CD4-positive, alpha-beta T cell (primary cell): ENCODE data around the gene ZNF385B. TPM values are rescaled to one million over a fixed set of nuclear protein-coding genes. Genes with fewer than 3 reads are reported as not detected.
"Not testable (repeated sequence)": the region's sequence is repeated elsewhere in the genome, so short reads cannot be mapped to it uniquely, and the experiment has no call there.

Experiments used
- ATAC-seq: fragments of 200-7000 bp; cut with Tn5 transposase; one replicate; pipeline ENCODE4 v1.10.0; 2022; ENCODE audit warnings: mild to moderate bottlenecking; ENCODE audit not compliant: poor library complexity
- CTCF ChIA-PET: fragments of 350-600 bp; sonication (Branson Sonifier 250); formaldehyde crosslinking; loops from one replicate; lab custom pipeline; 2021; ENCODE audit warnings: antibody characterized with exemption, inconsistent platforms; lab: Charles Lee
- POLR2A ChIA-PET: fragments of 350-600 bp; sonication (Branson Sonifier 250); formaldehyde crosslinking; loops from one replicate; lab custom pipeline; 2021; ENCODE audit warnings: antibody characterized with exemption, inconsistent platforms; lab: Charles Lee
- DNase-seq, 14 experiments: peaks; one replicate each; pipeline ENCODE4 v3.0.0-alpha.2; 2013 to 2020; ENCODE audit warnings: mixed read lengths in 2 of 14
- H3K27ac ChIP-seq, 2 donors: one replicate each; pipeline versions ENCODE4 v1.5.1 to v1.7.0; 2013; ENCODE audit warnings: low read length in 2 of 2, low read depth in 1 of 2, mild to moderate bottlenecking in 1 of 2
- H3K27me3 ChIP-seq, 2 experiments: 1 replicate in 1 of 2; 2 replicates in 1 of 2; pipeline versions ENCODE4 v1.6.1 to v1.7.0; 2013; ENCODE audit warnings: low read length in 2 of 2, control low read depth in 1 of 2, mild to moderate bottlenecking in 1 of 2, moderate library complexity in 1 of 2; ENCODE audit not compliant: insufficient read depth in 2 of 2, control insufficient read depth in 1 of 2
- H3K36me3 ChIP-seq: one replicate; pipeline ENCODE4 v1.6.1; 2013; ENCODE audit warnings: low read length, control low read depth; ENCODE audit not compliant: insufficient read depth
- H3K4me1 ChIP-seq: one replicate; pipeline ENCODE4 v1.6.1; 2013; ENCODE audit warnings: low read length, control low read depth; ENCODE audit not compliant: insufficient read depth
- H3K4me3 ChIP-seq: one replicate; pipeline ENCODE4 v1.5.1; 2013; ENCODE audit warnings: mild to moderate bottlenecking, low read length, moderate library complexity
- H3K9me3 ChIP-seq, 2 experiments: 1 replicate in 1 of 2; 2 replicates in 1 of 2; pipeline versions ENCODE4 v1.6.1 to v1.7.0; 2013; ENCODE audit warnings: low read length in 2 of 2, mild to moderate bottlenecking in 2 of 2, control low read depth in 1 of 2, moderate library complexity in 1 of 2; ENCODE audit not compliant: control insufficient read depth in 1 of 2, insufficient read depth in 1 of 2
- H3K27ac Mint-ChIP-seq: one replicate; pipeline ENCODE4 v1.8.0; 2020; ENCODE audit warnings: mixed read lengths
- H3K27me3 Mint-ChIP-seq: one replicate; pipeline ENCODE4 v1.8.0; 2021; ENCODE audit warnings: mixed read lengths
- H3K36me3 Mint-ChIP-seq: one replicate; pipeline ENCODE4 v1.8.0; 2021; ENCODE audit warnings: low read depth, mixed read lengths
- H3K4me1 Mint-ChIP-seq: one replicate; pipeline ENCODE4 v1.8.0; 2021; ENCODE audit warnings: low read depth, mixed read lengths
- H3K4me3 Mint-ChIP-seq: one replicate; pipeline ENCODE4 v1.8.0; 2020; ENCODE audit warnings: mild to moderate bottlenecking, mixed read lengths
- H3K9me3 Mint-ChIP-seq: one replicate; pipeline ENCODE4 v1.8.0; 2020; ENCODE audit warnings: mixed read lengths
- intact Hi-C, 2 experiments: fragments of 100-400 bp; cut with DNase I in 1 of 2; cut with micrococcal nuclease in 1 of 2; formaldehyde crosslinking; loops; one replicate each; pipeline versions ENCODE4 v1.15.1 to v1.9.0; 2023 to 2025; cut with DNase I, micrococcal nuclease
- total RNA-seq, 174 experiments: library from RNA in 2 of 174; stranded (reverse) in 2 of 174; gene quantifications; one replicate each; pipeline ENCODE4 v1.2.3 and lab custom pipeline; 2021 to 2026
- TF ChIP-seq, protein P1 (sequence below): fragments of 200-600 bp; IDR thresholded peaks from one replicate; pipeline ENCODE4 v1.8.0; 2022; ENCODE audit warnings: antibody characterized with exemption, mild to moderate bottlenecking

ZNF385B gene
- total RNA-seq, 2 experiments from 2014 or later: not detected

DNA sequence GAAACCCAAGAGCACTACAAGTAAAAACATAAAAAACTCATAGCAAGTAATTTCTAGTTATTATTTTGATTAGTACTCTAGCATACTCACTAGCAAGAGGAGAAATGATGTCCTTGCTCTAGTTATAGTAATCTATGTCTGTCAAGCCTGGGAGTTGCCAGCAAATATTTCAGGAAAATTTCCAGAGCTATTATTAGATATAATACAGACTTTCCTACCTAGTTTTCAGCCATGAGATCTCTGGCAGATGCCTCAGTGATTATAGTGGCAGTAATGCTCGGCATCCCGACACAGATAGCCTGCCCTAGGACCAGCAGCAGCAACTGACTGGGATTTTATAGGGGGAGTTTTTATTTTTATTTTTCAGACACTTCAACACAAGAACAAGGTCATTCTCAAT lies 224.4 kb downstream of the ZNF385B start:
- H3K27ac Mint-ChIP-seq: no peak overlapping the region

DNA sequence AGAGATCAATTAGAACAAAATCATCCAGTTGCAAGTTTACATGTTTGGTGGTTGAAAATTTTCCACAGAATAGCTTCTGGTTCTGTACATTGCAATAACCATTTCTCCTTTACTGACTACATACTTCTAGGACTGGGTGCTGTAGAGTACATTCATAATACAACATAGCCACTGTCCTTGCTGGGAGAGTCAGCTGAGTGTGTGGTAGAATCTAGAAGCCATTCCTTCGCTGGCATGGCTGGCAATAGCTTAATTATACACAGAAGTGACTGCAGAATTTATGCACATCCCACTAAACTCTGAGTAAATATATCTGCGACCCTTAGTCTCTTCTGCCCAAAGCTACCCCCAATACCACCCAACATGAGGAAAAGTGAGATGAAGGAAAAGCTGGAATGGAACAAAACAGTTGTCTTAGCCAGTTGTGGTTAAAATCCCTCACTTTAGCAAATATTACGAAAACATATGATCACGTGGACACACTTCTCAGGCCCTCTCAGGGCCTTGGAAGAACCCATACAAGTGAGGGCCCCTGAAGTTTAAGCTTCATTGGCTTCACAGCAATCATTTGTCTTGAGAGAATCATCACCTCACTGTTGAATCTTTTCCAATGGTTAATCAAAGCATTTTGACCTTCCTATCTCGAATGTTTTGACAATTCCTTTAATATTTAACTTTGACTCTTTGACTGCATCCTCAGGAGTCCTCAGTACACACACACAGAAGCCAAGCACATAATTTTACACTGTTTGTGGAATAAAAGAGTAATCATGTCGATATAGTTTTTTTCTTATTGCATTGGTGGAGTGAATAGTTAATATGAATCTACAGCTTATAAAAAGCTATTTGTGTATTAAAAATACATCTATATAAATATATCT lies 225.1 kb downstream of the ZNF385B start:
- Mint-ChIP-seq H3K4me3 (no peak overlapping the region), H3K4me1 (no peaks in the 10 kb centered on the region), H3K9me3 (no peaks in the 10 kb centered on the region), H3K27me3 (no peaks in the 10 kb centered on the region), H3K36me3 (no peaks in the 10 kb centered on the region), H3K27ac (no peak overlapping the region)
- ChIA-PET CTCF (no interaction called here), POLR2A (no interaction called here)
- Histone ChIP-seq H3K4me3 (no peak overlapping the region), H3K36me3 (no peaks in the 10 kb centered on the region), H3K27me3 (no peaks in the 10 kb centered on the region), H3K27ac (no peak overlapping the region), H3K9me3 (no peaks in the 10 kb centered on the region), H3K4me1 (no peaks in the 10 kb centered on the region)
- no peak for ATAC-seq
- intact Hi-C loops: no loop called here
- no peak for DNase-seq
- TF ChIP-seq, protein P1, sequence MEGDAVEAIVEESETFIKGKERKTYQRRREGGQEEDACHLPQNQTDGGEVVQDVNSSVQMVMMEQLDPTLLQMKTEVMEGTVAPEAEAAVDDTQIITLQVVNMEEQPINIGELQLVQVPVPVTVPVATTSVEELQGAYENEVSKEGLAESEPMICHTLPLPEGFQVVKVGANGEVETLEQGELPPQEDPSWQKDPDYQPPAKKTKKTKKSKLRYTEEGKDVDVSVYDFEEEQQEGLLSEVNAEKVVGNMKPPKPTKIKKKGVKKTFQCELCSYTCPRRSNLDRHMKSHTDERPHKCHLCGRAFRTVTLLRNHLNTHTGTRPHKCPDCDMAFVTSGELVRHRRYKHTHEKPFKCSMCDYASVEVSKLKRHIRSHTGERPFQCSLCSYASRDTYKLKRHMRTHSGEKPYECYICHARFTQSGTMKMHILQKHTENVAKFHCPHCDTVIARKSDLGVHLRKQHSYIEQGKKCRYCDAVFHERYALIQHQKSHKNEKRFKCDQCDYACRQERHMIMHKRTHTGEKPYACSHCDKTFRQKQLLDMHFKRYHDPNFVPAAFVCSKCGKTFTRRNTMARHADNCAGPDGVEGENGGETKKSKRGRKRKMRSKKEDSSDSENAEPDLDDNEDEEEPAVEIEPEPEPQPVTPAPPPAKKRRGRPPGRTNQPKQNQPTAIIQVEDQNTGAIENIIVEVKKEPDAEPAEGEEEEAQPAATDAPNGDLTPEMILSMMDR: no peak

More for the DNA sequence above, 224.4 kb downstream of the ZNF385B start:
- Mint-ChIP-seq H3K4me1 (no peaks in the 10 kb centered on the region), H3K9me3 (no peaks in the 10 kb centered on the region), H3K4me3 (no peak overlapping the region), H3K36me3 (no peaks in the 10 kb centered on the region), H3K27me3 (no peaks in the 10 kb centered on the region)
- CTCF ChIA-PET: no interaction called here
- Histone ChIP-seq H3K27ac (no peak overlapping the region), H3K36me3 (no peaks in the 10 kb centered on the region), H3K9me3 (no peaks in the 10 kb centered on the region), H3K4me3 (no peak overlapping the region), H3K27me3 (no peaks in the 10 kb centered on the region), H3K4me1 (no peaks in the 10 kb centered on the region)
- TF ChIP-seq, protein P1: no peak
- POLR2A ChIA-PET: no interaction called here
- ATAC-seq (no peak), DNase-seq (no peak)
- intact Hi-C loops: no loop called here

DNA sequence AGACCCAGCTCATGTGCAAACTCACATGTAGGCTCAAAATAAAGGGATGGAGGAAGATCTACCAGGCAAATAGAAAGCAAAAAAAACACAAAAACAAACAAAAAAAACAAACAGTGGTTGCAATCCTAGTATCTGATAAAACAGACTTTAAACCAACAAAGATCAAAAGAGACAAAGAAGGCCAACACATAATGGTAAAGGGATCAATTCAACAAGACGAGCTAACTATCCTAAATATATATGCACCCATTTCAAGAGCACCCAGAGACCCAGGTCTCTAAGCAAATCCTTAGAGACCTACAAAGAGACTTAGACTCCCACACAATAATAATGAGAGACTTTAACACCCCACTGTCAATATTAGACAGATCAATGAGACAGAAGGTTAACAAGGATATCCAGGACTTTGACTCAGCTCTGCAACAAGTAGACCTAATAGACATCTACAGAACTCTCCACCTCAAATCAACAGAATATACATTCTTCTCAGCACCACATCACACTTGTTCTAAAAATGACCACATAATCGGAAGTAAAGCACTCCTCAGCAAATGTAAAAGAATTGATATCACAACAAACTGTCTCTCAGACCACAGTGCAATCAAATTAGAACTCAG lies 229.5 kb downstream of the ZNF385B start:
- H3K27me3 ChIP-seq, H3K27ac Mint-ChIP-seq, H3K36me3 ChIP-seq, CTCF ChIA-PET, H3K9me3 ChIP-seq, ATAC-seq, H3K4me3 Mint-ChIP-seq, H3K4me1 Mint-ChIP-seq, H3K4me1 ChIP-seq, H3K4me3 ChIP-seq, POLR2A ChIA-PET, intact Hi-C loops, H3K27me3 Mint-ChIP-seq, H3K27ac ChIP-seq, H3K9me3 Mint-ChIP-seq, H3K36me3 Mint-ChIP-seq, DNase-seq: not testable (repeated sequence)

DNA sequence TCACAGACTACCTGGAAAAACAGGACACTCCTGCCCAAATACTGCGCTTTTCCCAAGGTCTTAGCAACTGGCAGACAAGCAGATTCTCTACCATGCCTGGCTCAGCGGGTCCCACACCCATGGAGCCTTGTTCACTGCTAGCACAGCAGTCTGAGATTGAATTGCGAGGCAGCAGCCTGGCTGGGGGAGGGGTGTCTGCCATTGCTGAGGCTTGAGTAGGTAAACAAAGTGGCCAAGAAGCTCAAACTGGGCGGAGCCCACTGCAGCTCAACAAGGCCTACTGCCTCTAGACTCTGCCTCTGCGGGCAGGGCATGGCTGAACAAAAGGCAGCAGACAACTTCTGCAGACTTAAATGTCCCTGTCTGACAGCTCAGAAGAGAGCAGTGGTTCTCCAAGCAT lies 231.6 kb downstream of the ZNF385B start:
- POLR2A ChIA-PET, H3K4me3 Mint-ChIP-seq, intact Hi-C loops, H3K9me3 ChIP-seq, H3K9me3 Mint-ChIP-seq, H3K27me3 ChIP-seq, H3K36me3 Mint-ChIP-seq, H3K36me3 ChIP-seq, H3K27ac Mint-ChIP-seq, H3K27me3 Mint-ChIP-seq, H3K27ac ChIP-seq, H3K4me1 Mint-ChIP-seq, CTCF ChIA-PET, DNase-seq, H3K4me3 ChIP-seq, ATAC-seq, H3K4me1 ChIP-seq: not testable (repeated sequence)
